Stimulated activated naive CD8-positive, alpha-beta T cell treated with anti-CD3 and anti-CD28 coated beads, Interleukin-15, Interleukin-2, amounts not matched to agents 100 U/mL and 50 U/mL, for 24 hours (primary cell): ENCODE measurements around the gene ILF3.
"Not testable (repeated sequence)": the region's sequence is repeated elsewhere in the genome, so short reads cannot be mapped to it uniquely, and the experiment has no call there.

Source experiments
- ATAC-seq: fragments of 150-1000 bp; cut with Tn5 transposase; one replicate; pipeline ENCODE4 v1.10.0; 2021
- DNase-seq: peaks from one replicate; pipeline ENCODE4 v3.0.0; 2021

Gene ILF3

DNA sequence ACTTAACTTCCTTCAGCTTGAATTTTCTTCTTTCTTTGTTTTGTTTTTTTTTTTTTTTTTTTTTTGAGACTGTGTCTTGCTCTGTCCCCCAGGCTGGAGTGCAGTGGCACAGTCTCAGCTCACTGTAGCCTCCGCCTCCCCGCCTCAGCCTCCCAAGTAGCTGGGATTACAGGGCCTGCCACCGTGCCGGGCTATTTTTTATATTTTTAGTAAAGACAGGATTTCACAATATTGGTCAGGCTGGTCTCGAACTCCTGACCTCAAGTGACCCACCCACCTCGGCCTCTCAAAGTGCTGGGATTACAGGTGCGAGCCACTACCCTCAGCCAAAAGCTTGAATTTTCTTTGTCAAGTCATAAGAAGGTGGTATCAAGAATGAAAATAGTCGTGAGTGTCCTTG lies 21.1 kb downstream of the ILF3 start:
- not testable (repeated sequence) for ATAC-seq, DNase-seq

DNA sequence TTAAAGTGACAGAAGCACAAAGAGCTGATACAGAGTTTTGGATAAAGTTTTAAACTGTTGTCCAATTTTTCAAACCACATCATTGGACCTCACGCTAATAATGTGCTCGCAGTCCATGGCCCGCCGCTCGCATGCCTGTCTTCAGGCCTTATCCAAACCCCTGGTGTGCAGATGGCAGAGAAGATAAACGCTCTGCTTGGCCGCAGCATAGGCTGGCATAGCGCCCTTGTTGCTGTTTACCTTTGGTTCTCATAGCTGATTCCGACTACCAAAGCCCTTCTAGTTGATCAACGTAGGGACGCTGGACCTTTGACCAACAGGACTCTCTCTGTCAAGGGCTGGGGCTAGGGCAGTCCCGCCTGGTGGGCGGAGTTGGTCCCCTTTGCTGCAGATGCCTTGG lies 23.6 kb downstream of the ILF3 start:
- DNase-seq: no peak

DNA sequence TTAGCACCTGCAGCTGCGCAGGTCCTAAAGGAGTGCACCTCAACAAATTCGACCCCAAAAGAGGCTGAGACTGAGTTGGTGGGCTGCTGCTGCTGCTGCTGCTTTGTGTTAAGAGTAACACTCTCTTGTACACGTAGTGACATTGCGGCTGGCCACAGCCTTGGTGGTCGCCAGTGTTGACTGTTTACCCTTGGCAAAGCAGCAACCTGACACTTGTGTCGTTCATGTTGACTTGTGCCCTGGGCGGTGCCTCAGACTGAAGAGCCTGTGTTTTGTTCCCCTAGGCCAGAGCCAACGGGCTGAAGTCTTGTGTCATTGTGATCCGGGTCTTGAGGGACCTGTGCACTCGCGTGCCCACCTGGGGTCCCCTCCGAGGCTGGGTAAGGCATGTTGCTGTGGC lies 24.7 kb downstream of the ILF3 start:
- no peak for DNase-seq
- no peak for ATAC-seq

More for the DNA sequence above, 23.6 kb downstream of the ILF3 start:
- no peak for ATAC-seq

DNA sequence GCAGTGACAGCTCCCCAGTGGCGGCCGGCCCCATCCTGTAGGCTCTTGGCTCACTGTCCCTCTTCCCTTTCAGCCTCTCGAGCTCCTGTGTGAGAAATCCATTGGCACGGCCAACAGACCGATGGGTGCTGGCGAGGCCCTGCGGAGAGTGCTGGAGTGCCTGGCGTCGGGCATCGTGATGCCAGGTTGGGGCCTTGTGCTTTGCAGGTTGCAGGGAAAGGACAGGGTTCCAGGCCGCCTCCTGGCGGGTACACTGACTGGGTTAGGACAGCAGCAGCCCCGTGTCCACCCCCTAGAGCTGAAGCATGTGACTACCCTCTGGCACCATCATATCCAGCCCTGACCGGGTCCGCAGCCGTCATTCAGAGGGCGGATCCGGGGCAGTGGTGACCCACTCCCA lies 25.6 kb downstream of the ILF3 start:
- ATAC-seq: no peak
- DNase-seq: no peak

DNA sequence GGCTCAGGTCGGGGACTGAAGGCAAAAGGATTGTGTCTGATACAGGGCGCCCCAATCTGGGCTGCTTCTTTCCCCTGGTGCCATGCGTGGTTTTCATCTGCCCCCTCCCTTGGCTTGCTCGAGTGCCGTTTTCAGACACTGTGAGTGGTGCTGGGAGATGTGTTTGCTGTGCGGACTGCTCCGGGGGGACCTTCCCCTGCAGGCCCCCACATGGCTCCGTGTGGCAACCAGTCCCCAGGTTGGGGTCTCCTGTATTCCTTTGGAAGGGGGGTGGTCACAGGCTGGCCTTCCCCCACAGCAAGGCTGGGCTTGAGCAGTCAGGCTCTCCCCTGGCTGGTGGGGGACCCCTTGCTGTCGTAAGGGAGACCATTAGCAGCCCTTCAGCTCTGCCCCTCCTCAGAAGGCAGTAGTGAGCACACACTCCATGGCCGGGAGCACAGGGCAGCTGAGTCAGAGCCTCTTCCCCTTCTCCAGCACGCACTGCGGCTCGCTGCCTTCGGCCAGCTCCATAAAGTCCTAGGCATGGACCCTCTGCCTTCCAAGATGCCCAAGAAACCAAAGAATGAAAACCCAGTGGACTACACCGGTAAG lies 26.5 kb downstream of the ILF3 start:
- DNase-seq (no peak), ATAC-seq (no peak)

DNA sequence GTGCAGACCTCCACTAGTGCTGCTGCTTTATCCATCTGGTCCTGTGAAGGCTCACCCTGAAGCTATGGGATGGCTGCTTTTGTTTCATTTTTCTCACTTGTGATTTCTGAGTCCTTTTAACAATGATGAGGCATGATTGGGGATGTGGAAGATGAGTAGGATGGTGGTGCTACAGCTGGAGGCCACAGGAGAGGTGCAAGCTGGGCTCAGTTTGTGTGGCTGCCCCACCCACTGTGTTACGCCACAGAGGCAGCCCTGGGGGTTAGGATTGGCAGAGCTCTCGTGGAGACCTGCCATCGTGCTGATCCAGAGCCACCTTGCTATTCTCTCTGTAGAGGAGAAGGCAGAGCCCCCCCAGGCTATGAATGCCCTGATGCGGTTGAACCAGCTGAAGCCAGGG lies 27.5 kb downstream of the ILF3 start:
- DNase-seq: no peak
- ATAC-seq: no peak

DNA sequence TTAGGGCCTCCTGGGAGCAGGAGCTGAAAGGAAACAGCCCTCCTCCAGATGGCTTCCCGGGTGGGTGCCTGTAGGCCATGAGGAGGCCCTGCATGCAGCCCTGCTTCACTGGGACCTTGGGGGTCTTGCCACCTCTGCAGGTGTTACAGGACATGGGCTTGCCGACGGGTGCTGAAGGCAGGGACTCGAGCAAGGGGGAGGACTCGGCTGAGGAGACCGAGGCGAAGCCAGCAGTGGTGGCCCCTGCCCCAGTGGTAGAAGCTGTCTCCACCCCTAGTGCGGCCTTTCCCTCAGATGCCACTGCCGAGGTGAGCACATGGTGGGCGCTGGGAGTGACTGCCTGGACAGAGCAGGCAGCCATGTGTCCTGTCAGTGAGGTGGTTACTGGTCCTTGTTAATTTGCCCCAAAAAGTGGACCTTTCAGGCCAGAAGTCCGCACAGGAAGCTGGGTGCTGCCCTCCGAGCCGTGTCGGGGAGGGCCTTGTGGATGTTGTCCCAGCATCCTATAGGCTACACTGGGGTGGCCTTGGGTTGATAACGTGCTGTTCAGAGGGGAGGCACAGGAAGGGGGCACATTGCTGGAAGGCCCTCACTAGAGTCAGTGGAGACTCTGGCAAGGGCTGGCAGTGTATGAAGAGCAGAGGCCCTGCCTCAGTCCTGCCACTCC lies 28.4 kb downstream of the ILF3 start:
- no peak for DNase-seq
- ATAC-seq: no peak

DNA sequence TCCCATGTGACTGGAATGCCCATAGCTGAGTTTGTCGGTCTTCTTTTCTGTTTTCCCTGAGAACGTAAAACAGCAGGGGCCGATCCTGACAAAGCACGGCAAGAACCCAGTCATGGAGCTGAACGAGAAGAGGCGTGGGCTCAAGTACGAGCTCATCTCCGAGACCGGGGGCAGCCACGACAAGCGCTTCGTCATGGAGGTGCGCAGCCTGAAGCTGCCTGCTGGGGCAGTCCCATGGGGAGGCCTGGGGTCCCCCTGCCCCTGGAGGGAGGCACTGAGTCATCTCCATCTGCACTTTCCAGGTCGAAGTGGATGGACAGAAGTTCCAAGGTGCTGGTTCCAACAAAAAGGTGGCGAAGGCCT lies 28.9 kb downstream of the ILF3 start:
- DNase-seq (no peak), ATAC-seq (no peak)

DNA sequence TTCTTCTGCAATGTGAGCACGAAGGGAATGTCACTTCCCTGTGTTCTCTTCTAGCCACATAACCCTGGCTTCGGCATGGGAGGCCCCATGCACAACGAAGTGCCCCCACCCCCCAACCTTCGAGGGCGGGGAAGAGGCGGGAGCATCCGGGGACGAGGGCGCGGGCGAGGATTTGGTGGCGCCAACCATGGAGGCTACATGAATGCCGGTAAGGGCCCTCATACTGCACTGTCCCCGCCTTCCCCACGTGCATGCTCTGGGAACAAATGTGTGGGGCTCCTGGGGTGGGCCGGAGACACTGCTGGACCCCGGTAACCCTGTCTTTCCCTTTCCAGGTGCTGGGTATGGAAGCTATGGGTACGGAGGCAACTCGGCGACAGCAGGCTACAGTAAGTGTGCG lies 29.4 kb downstream of the ILF3 start:
- ATAC-seq (no peak), DNase-seq (no peak)

DNA sequence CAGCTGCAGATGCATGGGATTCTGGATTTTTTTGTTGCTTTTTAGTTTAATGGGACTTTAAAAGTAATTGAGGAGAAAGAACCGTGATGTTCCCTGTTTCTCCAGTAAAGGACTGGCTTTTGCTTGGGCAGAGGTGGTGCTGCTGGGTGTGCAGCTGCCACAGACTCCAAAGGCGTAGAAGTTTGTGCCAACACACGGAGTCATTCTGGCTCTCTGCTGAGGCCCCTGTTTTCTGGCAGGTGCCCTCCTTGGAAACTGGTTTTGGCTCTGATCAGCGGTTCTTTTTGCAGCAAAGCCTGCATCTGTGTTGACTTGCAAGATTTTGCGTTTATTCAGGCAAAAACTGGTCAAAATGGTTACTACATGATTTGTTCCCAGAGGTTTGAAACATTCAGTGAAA lies 31.1 kb downstream of the ILF3 start:
- no peak for ATAC-seq
- DNase-seq: no peak

DNA sequence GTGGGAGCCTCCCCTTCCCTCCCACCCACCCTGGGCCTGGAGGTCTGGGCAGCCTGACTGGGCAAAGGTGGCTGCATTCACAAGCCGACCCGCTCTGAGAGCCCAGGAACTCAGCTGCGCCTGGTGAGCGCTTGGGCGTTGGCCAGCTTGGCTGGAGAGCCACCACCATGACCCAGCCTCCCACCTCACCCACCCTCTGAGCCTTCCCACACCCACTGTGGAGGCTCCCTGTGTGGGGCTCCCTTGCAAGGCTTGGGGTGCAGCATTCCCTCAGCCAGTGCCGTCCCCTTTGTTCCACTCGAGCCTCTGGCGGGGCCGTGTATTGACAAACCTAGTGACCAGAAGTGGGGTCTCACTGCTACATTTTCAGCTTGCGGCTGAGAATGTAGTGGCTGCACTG lies 32.0 kb downstream of the ILF3 start:
- DNase-seq: no peak
- no peak for ATAC-seq

DNA sequence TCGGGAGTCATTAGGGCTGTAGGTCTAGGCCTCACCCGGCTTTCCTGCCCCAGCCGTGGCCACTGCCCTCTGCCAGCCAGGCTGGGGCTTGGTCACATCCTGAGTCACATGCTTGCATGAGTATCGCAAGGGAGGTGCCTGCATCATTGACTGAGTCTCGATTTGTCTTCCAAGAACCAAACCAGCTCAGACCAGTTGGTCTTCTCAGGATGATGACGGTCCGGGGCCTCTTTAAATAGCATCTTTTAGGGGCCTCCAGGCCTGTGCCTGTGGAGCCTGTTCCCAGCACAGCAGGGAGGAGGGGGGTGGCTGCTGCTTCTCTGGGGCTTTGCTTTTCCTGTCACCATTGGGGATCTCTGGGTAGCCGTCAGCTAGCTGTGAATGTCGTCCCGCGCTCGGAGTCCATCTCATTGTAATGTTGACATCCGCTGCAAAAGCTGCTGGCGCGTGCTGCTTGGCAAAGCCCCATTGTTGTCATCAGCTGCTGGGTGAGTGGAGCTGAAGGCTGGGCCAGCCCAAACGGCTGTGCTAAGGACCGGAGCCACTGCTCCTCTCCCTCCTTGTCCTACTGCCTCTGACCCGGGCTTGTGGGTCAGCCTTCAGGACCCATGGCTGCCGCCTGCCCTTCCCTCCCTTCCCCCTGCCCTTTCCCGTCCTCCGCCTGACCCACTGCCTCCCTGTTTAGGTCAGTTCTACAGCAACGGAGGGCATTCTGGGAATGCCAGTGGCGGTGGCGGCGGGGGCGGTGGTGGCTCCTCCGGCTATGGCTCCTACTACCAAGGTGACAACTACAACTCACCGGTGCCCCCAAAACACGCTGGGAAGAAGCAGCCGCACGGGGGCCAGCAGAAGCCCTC lies 32.7 kb downstream of the ILF3 start:
- ATAC-seq (no peak), DNase-seq (no peak)

DNA sequence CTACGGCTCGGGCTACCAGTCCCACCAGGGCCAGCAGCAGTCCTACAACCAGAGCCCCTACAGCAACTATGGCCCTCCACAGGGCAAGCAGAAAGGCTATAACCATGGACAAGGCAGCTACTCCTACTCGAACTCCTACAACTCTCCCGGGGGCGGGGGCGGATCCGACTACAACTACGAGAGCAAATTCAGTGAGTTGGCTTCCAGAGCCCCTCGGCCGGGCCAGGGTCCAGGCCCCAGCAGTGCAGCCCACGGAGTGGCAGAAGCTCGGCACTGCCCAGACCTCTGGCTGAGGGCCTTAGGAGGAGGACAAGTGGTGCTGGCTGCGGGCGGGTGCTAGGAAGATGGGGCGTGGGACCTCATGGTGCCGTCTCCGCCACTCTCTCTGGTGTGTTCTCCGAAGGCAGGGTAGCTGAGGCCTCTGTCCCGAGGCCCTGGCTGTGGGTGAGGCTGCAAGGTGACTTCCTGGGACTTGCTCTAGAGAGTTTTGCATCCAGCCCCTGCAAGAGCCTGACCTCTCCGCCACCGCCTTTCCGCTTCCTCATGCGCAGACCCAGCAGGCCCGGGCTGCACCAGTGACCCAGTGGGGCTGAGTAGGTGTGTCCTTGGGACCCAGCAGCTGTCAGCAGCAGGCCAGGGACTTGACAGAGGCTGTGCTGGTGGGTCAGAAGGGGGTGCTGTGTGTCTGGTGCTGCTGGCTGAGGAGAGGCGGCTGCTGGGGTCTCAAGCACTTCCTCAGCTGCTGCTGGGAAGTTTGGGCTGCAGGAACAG lies 33.6 kb downstream of the ILF3 start:
- ATAC-seq: no peak
- DNase-seq: no peak

DNA sequence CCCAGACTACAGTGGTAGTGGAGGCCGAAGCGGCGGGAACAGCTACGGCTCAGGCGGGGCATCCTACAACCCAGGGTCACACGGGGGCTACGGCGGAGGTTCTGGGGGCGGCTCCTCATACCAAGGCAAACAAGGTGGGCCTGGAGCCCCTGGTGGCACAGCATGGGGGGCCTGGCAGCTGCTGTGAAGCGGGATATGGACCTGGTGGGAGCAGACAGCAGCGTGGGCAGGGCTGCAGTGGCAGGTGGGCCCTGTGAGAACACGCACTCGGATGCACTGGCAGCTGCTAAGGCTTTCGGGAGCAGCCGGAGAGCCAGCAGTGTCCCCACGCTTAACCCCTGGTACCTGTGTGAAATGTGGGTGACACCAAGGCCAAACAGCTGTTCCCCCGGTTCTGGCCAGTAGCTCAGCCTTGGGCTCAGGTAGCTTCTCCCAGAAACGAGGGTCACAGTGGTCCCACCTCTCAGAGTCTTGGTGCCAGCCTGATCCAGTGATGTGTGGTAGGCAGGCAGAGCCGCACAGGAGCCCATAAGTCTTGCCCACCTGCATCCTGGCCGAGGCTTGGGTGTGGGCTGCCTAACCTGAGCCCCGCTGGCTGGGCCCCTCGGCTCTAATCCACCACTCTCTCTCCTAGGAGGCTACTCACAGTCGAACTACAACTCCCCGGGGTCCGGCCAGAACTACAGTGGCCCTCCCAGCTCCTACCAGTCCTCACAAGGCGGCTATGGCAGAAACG lies 34.6 kb downstream of the ILF3 start:
- no peak for ATAC-seq
- DNase-seq: no peak

DNA sequence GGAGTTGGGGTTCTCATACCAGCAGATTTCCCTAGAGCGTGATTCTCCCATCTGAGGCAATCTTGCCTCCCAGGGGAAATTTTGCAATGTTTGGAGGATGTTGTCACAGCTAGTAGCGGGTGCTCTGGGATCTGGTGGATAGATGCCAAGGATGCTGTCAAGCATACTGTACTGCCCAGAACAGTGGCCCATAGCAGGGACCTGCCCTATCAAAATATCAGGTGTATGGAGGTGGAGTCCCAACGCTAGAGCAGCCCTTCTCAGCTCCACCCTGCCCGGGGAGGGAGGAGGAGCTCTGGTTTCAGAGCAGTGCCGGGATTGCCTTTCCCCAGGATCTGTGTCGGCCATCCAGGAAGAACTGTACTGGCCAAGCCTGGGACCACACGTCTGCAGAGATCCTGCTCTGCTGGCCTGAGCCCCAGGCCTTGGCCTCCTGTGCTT lies 36.2 kb downstream of the ILF3 start:
- no peak for ATAC-seq
- no peak for DNase-seq

DNA sequence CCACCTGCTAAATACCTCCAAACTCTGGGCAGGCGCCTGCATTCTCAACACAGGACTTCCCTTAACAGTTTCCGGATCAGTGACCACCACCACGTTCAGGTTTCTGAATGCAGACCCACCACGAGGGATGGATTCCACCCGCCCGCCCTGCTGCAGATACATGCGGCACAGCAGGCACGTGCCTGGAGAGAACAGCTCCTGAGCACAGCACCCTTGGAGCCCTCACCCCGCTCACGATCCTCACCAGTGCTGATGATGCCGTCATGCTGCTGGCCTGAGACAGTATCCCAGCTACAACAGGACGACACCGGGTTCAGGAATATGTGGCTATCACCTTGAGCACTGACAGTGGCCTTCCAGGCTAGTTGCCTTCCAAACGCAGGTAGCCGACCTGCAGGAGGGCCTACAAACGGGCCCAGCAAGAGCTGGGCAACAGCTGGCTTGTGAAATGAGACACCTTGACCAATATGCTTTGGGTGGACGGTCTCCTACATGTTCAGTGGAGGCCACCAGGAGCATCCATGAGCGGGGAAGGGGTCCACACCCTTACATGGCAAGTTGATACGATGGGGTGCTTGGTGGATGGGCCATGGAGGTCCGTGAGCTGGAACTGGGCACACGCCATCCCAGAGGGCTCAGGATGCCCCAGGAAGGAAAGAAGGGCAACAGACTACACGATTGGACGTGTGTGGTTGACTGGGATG lies 37.2 kb downstream of the ILF3 start:
- DNase-seq: no peak
- no peak for ATAC-seq

DNA sequence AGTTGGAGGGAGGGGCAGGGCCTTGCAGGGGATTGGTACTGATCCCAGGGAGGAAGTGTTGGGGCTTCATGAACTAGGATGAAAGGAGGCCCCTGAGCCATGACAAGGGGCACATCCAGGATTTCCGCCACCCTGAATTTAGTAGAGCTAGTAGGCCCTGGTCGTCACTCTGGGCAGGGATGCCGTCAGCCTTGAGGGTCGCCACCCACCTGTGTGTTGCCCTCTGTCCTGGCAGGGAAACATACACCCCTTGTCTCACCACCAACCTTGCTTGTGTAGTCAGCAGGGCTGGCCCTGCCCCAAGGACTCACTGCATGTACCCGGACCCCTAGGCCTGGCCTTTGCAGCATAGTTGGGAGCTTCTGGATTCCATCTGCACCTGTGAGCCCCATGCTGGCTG lies 37.7 kb downstream of the ILF3 start:
- ATAC-seq (no peak), DNase-seq (no peak)

DNA sequence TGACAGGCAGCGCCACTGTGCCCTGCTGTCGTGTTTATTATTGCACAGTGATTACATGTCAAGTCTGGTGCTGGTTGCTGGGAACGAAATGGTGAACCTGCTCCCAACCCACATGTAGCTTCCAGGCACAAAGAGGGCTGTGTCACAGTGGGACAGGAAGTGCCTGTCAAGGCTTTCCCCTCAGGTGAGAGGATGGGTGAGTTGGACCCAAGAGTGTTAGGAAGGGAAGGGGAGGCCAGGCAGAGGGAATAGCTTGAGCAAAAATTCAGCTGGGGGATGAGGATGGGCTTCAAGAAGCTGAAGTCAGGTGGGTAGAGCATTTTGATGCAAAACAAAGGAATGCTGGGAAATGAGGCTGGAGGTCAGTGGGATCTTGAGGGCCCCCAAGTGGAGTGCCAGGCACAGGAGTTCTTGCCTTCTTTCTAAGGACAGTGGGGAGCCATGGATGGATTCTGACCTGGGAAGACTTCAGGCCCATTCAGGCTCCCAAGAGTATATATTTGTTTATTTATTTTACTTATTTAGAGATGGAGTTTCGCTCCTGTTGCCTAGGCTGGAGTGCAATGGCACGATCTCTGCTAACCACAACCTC lies 38.6 kb downstream of the ILF3 start:
- ATAC-seq (no peak), DNase-seq (no peak)

DNA sequence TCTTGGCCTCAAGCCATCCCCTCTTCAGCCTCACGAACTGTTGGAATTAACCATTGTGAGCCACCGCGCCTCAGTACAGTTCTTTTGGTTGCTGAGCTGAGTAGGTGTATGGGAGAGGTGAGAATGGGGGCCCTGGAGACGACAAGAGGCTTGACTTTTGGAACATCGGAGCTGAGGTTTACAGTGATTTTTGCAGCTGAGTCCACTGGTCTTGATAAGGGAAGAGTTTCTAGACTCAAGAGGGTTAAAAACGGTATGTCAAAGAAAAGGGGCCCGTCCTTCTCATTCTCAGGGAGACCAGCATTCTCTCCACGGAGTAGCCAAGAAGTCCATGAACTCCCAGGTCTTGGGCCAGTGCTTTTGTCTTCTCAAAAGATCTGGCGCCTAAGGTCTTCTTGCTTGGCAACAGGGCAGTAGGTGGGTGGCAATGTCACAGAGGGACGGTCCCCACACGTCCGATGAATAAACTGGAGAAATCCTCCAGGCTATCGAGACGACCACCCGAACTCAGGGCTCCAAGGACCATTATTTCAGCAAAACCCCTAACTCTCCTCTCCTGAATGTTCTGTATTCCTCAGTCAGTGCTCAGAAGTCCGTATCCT lies 40.7 kb downstream of the ILF3 start:
- DNase-seq: no peak
- no peak for ATAC-seq
